T-helper 2 cell (primary cell): ENCODE measurements around the gene SLC1A6.
"Not testable (repeated sequence)": the region's sequence is repeated elsewhere in the genome, so short reads cannot be mapped to it uniquely, and the experiment has no call there.

Experiments used
- DNase-seq, 5 experiments: peaks; one replicate each; pipeline versions ENCODE4 v3.0.0 to v3.0.0-alpha.2; 2012 to 2022

SLC1A6 gene

GRCh38 chr19:14954071-14954655, 25.5 kb downstream of the SLC1A6 start:
- no peak for DNase-seq

- no peak for DNase-seq
Measured at GRCh38 chr19:14952767-14953166, 26.9 kb downstream of the SLC1A6 start.

- DNase-seq, result no peak
Measured at GRCh38 chr19:14950421-14950820, 29.2 kb downstream of the SLC1A6 start.

GRCh38 chr19:14949876-14950275, 29.8 kb downstream of the SLC1A6 start:
- DNase-seq, result no peak

- DNase-seq, result not testable (repeated sequence)
Measured at GRCh38 chr19:14949413-14949812, 30.3 kb downstream of the SLC1A6 start.

GRCh38 chr19:14944456-14944855, 35.2 kb downstream of the SLC1A6 start:
- no peak for DNase-seq

- DNase-seq, result no peak
Measured at GRCh38 chr19:14943601-14944000, 36.1 kb downstream of the SLC1A6 start.

- DNase-seq, result no peak
Measured at GRCh38 chr19:14941189-14941588, 38.5 kb downstream of the SLC1A6 start, which contains the start of gene OR7C2. Gene OR7C2, plus strand, starts transcription at chr19:14941489. Its CDS starts 0 bp downstream, at chr19:14941489.

- no peak for DNase-seq
Measured at GRCh38 chr19:14940266-14940665, 39.4 kb downstream of the SLC1A6 start.

- DNase-seq, result no peak
Measured at GRCh38 chr19:14933506-14933905, 46.2 kb downstream of the SLC1A6 start.

GRCh38 chr19:14916848-14917247, 62.8 kb downstream of the SLC1A6 start:
- DNase-seq, result no peak

GRCh38 chr19:14915116-14915515, 64.5 kb downstream of the SLC1A6 start:
- no peak for DNase-seq

- no peak for DNase-seq
Measured at GRCh38 chr19:14906711-14907110, 73.0 kb downstream of the SLC1A6 start.

GRCh38 chr19:14901675-14902260, 77.9 kb downstream of the SLC1A6 start:
- DNase-seq, result no peak
